A549 (cell line): ENCODE measurements around the gene RGMA. TPM values are rescaled to one million over a fixed set of nuclear protein-coding genes. Genes with fewer than 3 reads are reported as not detected.

Experiments used
- ATAC-seq, 2 experiments: fragments of 200-7000 bp in 1 of 2; fragments of >200 bp in 1 of 2; cut with Nextera tagmentation in 1 of 2; cut with Tn5 transposase in 1 of 2; 3 replicates each; pipeline versions ENCODE4 v1.8.0 to v1.9.1; 2018 to 2020; ENCODE audit warnings: mild to moderate bottlenecking in 1 of 2, moderate library complexity in 1 of 2
- CTCF ChIA-PET: fragments of 300-600 bp; sonication (Branson Sonifier 250); formaldehyde crosslinking; extraction: SDS; loops from one replicate; lab custom pipeline; 2021; ENCODE audit warnings: antibody characterized with exemption, inconsistent platforms; lab: Yijun Ruan, JAX
- POLR2A ChIA-PET: fragments of 350-600 bp; formaldehyde crosslinking; extraction: SDS; loops from one replicate; lab custom pipeline; 2021; ENCODE audit warnings: antibody characterized with exemption, inconsistent platforms; lab: Yijun Ruan, JAX
- DNase-seq, 2 experiments: peaks; one replicate each; pipeline versions ENCODE4 v3.0.0 to v3.0.0-alpha.2; 2011 to 2016; ENCODE audit warnings: low read depth in 1 of 2, low spot score in 1 of 2
- FAIRE-seq: peaks from 2 replicates; lab custom pipeline; 2011; peaks lifted over from hg19 to GRCh38; lab: Jason Lieb, UNC
- H3K27ac ChIP-seq, 2 experiments: fragments of >200 bp; sonication (Bioruptor Twin); formaldehyde crosslinking; 3 replicates each; pipeline ENCODE4 v1.5.1; 2016 to 2017
- H3K4me1 ChIP-seq: fragments of >200 bp; sonication (Bioruptor Twin); formaldehyde crosslinking; 3 replicates; pipeline ENCODE4 v1.6.1; 2016
- H3K4me2 ChIP-seq: fragments of >200 bp; sonication (Bioruptor Twin); formaldehyde crosslinking; 3 replicates; pipeline ENCODE4 v1.6.1; 2016
- H3K4me3 ChIP-seq: fragments of >200 bp; sonication (Bioruptor Twin); formaldehyde crosslinking; 3 replicates; pipeline ENCODE4 v1.5.1; 2016
- H3K9me3 ChIP-seq: fragments of >200 bp; sonication (Bioruptor Twin); formaldehyde crosslinking; 3 replicates; pipeline ENCODE4 v1.6.1; 2016
- BCL3 ChIP-seq: fragments of >200 bp; sonication (Bioruptor Twin); formaldehyde crosslinking; IDR thresholded peaks from 3 replicates; pipeline ENCODE4 v1.6.1; 2016
- BHLHE40 ChIP-seq: IDR thresholded peaks from 2 replicates; pipeline ENCODE4 v1.6.1; 2012; ENCODE audit warnings: low read depth, low read length, inconsistent platforms
- CTCF ChIP-seq: fragments of >200 bp; sonication (Bioruptor Twin); formaldehyde crosslinking; IDR thresholded peaks from 3 replicates; pipeline ENCODE4 v1.5.1; 2016
- EHF ChIP-seq: fragments of 250-450 bp; sonication (Bioruptor Pico); IDR thresholded peaks from 2 replicates; pipeline ENCODE4 v1.5.0; 2020; ENCODE audit warnings: mild to moderate bottlenecking
- ELK1 ChIP-seq: fragments of 150-350 bp; IDR thresholded peaks from 2 replicates; pipeline ENCODE4 v1.6.1; 2014; ENCODE audit warnings: low read depth, mild to moderate bottlenecking, low read length
- ESRRA ChIP-seq: fragments of 150-350 bp; IDR thresholded peaks from 2 replicates; pipeline ENCODE4 v1.6.1; 2014; ENCODE audit warnings: mild to moderate bottlenecking, low read length, borderline replicate concordance
- HEYL ChIP-seq: fragments of 250-450 bp; sonication (Bioruptor Pico); IDR thresholded peaks from 2 replicates; pipeline ENCODE4 v1.8.0; 2021; ENCODE audit warnings: mild to moderate bottlenecking, moderate library complexity
- HOXB5 ChIP-seq: fragments of 250-450 bp; sonication (Bioruptor Pico); IDR thresholded peaks from 2 replicates; pipeline ENCODE4 v1.5.0; 2020; ENCODE audit warnings: mild to moderate bottlenecking, moderate library complexity
- MAZ ChIP-seq: fragments of 150-350 bp; IDR thresholded peaks from 2 replicates; pipeline ENCODE4 v1.6.1; 2014; ENCODE audit warnings: antibody characterized with exemption, low read depth, low read length, borderline replicate concordance
- MYC ChIP-seq: IDR thresholded peaks from 2 replicates; pipeline ENCODE4 v1.6.1; 2012; ENCODE audit warnings: mild to moderate bottlenecking, inconsistent platforms, low read length, improper control_type of control experiment, borderline replicate concordance
- NFE2L2 ChIP-seq: fragments of 150-350 bp; conservative IDR thresholded peaks from 2 replicates; pipeline ENCODE4 v1.6.1; 2014; ENCODE audit warnings: low read length
- NPAS2 ChIP-seq: fragments of 250-450 bp; sonication (Bioruptor Pico); IDR thresholded peaks from 2 replicates; pipeline ENCODE4 v1.8.0; 2022; ENCODE audit warnings: mild to moderate bottlenecking, moderate library complexity, borderline replicate concordance
- PHF8 ChIP-seq: fragments of 200-600 bp; sonication (generic); IDR thresholded peaks from 2 replicates; pipeline ENCODE4 v1.6.1; 2016; ENCODE audit warnings: low read depth, mild to moderate bottlenecking, antibody characterized with exemption, moderate library complexity, borderline replicate concordance
- RARB ChIP-seq: fragments of 250-450 bp; sonication (Bioruptor Pico); IDR thresholded peaks from 2 replicates; pipeline ENCODE4 v1.8.0; 2021; ENCODE audit warnings: mild to moderate bottlenecking, moderate library complexity
- SREBF2 ChIP-seq: fragments of 450-650 bp; IDR thresholded peaks from 2 replicates; pipeline ENCODE4 v1.6.1; 2014; ENCODE audit warnings: mild to moderate bottlenecking, moderate library complexity
- USF2 ChIP-seq: fragments of 450-650 bp; IDR thresholded peaks from 2 replicates; pipeline ENCODE4 v1.6.1; 2014; ENCODE audit warnings: antibody characterized with exemption
- ZC3H11A ChIP-seq: fragments of 450-650 bp; IDR thresholded peaks from 2 replicates; pipeline ENCODE4 v1.6.1; 2014; ENCODE audit warnings: antibody characterized with exemption, mild to moderate bottlenecking
- ZFP36 ChIP-seq: fragments of 450-650 bp; IDR thresholded peaks from 2 replicates; pipeline ENCODE4 v1.6.1; 2014; ENCODE audit warnings: borderline replicate concordance; ENCODE audit not compliant: partially characterized antibody
- ZSCAN20 ChIP-seq: fragments of 250-450 bp; sonication (Bioruptor Pico); IDR thresholded peaks from 2 replicates; pipeline ENCODE4 v1.8.0; 2022; ENCODE audit warnings: mild to moderate bottlenecking, moderate library complexity
- WGBS: methylation state at CpG from one replicate; pipeline ENCODE4 v1.1.6; 2017; ENCODE audit errors: missing lambda C conversion rate; 5-methylcytosine and 5-hydroxymethylcytosine counted together
- polyA plus RNA-seq, 4 experiments: library from polyadenylated mRNA; depleted of rRNA in 3 of 4; stranded (reverse); fragments of >200 nt; fragmentation: RNase III in 1 of 4; extraction: RNeasy Plus Mini Kit Qiagen cat#74134 plus additional on column Dnase treatment in 1 of 4; gene quantifications; 2 replicates in 3 of 4; 3 replicates in 1 of 4; pipeline ENCODE4 v1.2.3, GENCODE V29; 2011 to 2017
- TF ChIP-seq, protein P1 (sequence below): IDR thresholded peaks from 2 replicates; pipeline ENCODE4 v1.6.1; 2012

Gene RGMA
- polyA plus RNA-seq, 2 of the 4 experiments (the other 2 are of a cell fraction), result 0.22 TPM; not detected in 1

- no peak for FAIRE-seq
- DNase-seq, result no peak
These were observed 42.3 kb downstream of the RGMA start for GRCh38 chr15:93046721-93047120.

DNA sequence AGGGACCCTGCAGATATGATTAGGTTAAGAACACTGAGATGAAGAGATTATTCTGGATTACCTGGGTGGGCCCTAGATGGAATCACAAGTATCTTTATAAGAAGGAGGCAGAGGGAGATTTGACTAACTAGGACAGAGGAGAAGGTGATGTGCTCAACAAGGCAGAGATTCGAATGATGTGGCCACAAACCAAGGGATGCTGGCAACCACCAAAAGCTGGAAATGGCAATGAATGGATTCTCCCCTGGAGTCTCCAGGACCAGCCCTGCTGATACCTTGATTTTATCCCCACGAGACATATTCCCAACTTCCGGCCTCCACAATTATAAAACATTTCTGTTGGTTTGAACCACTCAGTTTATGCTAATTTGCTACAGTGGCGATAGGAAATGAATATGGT lies 42.9 kb downstream of the RGMA start:
- no peak for DNase-seq
- ATAC-seq, result no peak
- H3K9me3 ChIP-seq, result peaks cover 9% of the 10 kb centered on the region; the same call in 1 of the 3 replicates
- WGBS, result 34% methylated on average over 4 of the region's 4 CpGs
- no peak overlapping the region for H3K4me3 ChIP-seq
- CTCF ChIA-PET, result interaction anchor here (0.7 to 11.1 kb wide), 2 partner anchors 10 to 13 kb away, joined by 3 to 114 read pairs; no protein-coding TSS in a partner anchor
- POLR2A ChIA-PET, result no interaction called here
- FAIRE-seq, result no peak
- no peak for TF ChIP-seq ELK1
- no peak for TF ChIP-seq CTCF
- TF ChIP-seq BCL3, result no peak
- no peak for TF ChIP-seq NPAS2 (CRISPR knock-in tag)
- TF ChIP-seq RARB (CRISPR knock-in tag), result no peak
- TF ChIP-seq ZSCAN20 (CRISPR knock-in tag), result no peak
- TF ChIP-seq ZC3H11A, result no peak
- no peak for TF ChIP-seq USF2
- TF ChIP-seq EHF (CRISPR knock-in tag), result no peak
- no peak for TF ChIP-seq ZFP36
- H3K27ac ChIP-seq, result no peak overlapping the region
- H3K4me2 ChIP-seq, result no peak overlapping the region
- H3K4me1 ChIP-seq, result no peaks in the 10 kb centered on the region

More at GRCh38 chr15:93046721-93047120, 42.3 kb downstream of the RGMA start:
- peaks cover 9% of the 10 kb centered on the region; the same call in 1 of the 3 replicates for H3K9me3 ChIP-seq
- no peak overlapping the region for H3K4me2 ChIP-seq
- no peaks in the 10 kb centered on the region for H3K4me1 ChIP-seq
- ChIA-PET POLR2A (no interaction called here), CTCF (interaction anchor here (1.4 to 11.1 kb wide), 2 partner anchors 12 to 14 kb away, joined by 4 to 114 read pairs; no protein-coding TSS in a partner anchor)
- no peak for ATAC-seq
- no peak for TF ChIP-seq HEYL (CRISPR knock-in tag)
- no peak for TF ChIP-seq ZC3H11A
- no peak for TF ChIP-seq PHF8
- no peak for TF ChIP-seq NFE2L2
- no peak for TF ChIP-seq ESRRA
- no peak overlapping the region for H3K27ac ChIP-seq
- WGBS, result 27% methylated on average over 7 of the region's 7 CpGs
- no peak overlapping the region for H3K4me3 ChIP-seq

DNA sequence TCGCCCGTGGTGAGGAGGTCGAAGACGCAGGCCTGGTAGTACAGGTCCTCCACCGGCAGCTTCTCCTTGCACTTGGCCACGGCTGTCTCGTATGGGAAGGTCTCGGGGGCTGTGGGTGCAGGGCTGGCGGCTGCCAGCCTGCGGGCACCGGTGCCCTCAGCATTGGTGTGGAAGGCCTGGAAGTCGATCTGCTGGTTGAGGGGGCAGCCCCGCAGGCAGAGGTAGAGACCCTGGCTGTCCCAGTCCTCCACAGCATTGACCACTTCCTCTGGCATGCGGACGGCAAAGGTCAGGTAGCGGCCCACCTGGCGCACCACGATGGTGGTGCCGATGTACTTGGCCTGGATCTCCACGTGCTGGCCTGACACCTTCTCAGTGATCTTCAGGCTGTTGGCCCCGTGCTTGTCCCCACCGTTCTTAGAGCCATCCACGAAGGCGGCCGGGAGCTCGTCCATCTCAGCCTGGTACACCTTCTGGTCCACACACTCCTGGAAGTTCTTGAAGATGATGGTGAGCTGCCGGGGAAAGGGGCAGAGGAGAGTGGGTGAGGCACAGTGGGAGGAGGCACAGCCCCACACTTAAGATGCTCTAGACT lies 43.7 kb downstream of the RGMA start:
- no peak overlapping the region for H3K4me3 ChIP-seq
- no peaks in the 10 kb centered on the region for H3K4me1 ChIP-seq
- peaks cover 9% of the 10 kb centered on the region; the same call in 1 of the 3 replicates for H3K9me3 ChIP-seq
- TF ChIP-seq, protein P1, sequence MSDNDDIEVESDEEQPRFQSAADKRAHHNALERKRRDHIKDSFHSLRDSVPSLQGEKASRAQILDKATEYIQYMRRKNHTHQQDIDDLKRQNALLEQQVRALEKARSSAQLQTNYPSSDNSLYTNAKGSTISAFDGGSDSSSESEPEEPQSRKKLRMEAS, result no peak
- TF ChIP-seq HOXB5 (no peak), SREBF2 (no peak), NFE2L2 (no peak), PHF8 (no peak), MYC (no peak), BHLHE40 (no peak), ELK1 (no peak), MAZ (no peak)
- no peak for ATAC-seq
- CTCF ChIA-PET, result interaction anchor here (0.7 to 11.1 kb wide), 4 partner anchors 11 to 1074 kb away, joined by 3 to 114 read pairs (median 4); no protein-coding TSS in a partner anchor
- H3K4me2 ChIP-seq, result no peak overlapping the region
- 78% methylated on average over 27 of the region's 27 CpGs for WGBS
- DNase-seq, result no peak
- POLR2A ChIA-PET, result no interaction called here
- no peak for FAIRE-seq
- H3K27ac ChIP-seq, result no peak overlapping the region
